Dendritic cell treated with granulocyte-macrophage colony-stimulating factor and Interleukin-4, amounts not matched to agents 40 ng/mL and 50 ng/mL, for 4 days (primary cell): ENCODE data around the gene CYP2S1.

Experiments
- H3K27ac Mint-ChIP-seq: one replicate; pipeline ENCODE4 v1.8.0; 2022; ENCODE audit warnings: mild to moderate bottlenecking, mixed read lengths
- H3K27me3 Mint-ChIP-seq: one replicate; pipeline ENCODE4 v1.8.0; 2022; ENCODE audit warnings: mild to moderate bottlenecking, mixed read lengths
- H3K36me3 Mint-ChIP-seq: one replicate; pipeline ENCODE4 v1.8.0; 2022; ENCODE audit warnings: low read depth, mixed read lengths
- H3K4me1 Mint-ChIP-seq: one replicate; pipeline ENCODE4 v1.8.0; 2022; ENCODE audit warnings: low read depth, mixed read lengths
- H3K4me3 Mint-ChIP-seq: one replicate; pipeline ENCODE4 v1.8.0; 2022; ENCODE audit warnings: mild to moderate bottlenecking, moderate library complexity, mixed read lengths
- H3K9me3 Mint-ChIP-seq: one replicate; pipeline ENCODE4 v1.8.0; 2022; ENCODE audit warnings: mixed read lengths
- intact Hi-C: fragments of 100-400 bp; cut with micrococcal nuclease; formaldehyde crosslinking; loops from one replicate; pipeline ENCODE4 v1.15.0; 2022

The CYP2S1 gene

DNA sequence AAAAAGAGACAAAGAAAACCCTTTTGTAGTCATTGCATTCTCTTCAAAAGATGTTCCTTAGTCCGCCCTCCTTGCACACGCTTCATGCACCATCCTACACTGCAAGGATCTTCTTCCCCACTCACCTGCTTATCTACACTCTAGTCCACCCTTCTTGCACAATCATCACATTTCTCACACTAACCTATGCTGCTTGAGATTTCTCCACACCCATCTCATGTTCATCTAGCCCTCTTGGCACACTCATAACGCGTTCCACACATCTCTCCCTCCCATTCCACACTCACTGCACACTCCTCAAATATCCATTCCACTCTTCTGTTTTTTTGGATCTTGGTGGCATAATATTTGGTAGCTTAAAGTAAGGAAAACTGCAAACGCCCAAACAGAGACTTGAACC is 48.8 kb downstream of the CYP2S1 start:
- Mint-ChIP-seq H3K36me3 (no peaks in the 10 kb centered on the region), H3K4me1 (peaks cover 17% of the 10 kb centered on the region), H3K27ac (no peak overlapping the region), H3K9me3 (no peaks in the 10 kb centered on the region), H3K4me3 (no peak overlapping the region), H3K27me3 (peaks cover 11% of the 10 kb centered on the region)
- intact Hi-C loops: no loop called here

DNA sequence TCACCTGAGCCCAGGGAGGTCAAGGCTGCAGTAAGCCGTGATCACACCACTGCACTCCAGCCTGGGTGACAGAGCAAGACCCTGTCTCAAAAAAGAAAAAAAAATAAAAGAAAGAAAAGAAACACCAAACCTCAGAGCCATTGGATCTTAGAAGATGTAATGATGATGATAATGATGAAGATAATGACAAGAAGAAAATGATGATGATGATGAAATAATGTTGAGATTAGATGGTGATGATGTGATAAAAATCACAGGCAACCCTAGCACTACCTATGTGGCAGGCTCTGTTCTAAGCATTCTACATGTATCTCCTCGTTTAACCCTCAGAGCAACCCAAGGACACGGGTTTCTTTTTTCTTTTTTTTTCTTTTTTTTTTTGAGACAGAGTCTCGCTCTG is 51.1 kb downstream of the CYP2S1 start:
- Mint-ChIP-seq H3K9me3 (no peaks in the 10 kb centered on the region), H3K27ac (no peak overlapping the region), H3K4me3 (no peak overlapping the region), H3K4me1 (peaks cover 10% of the 10 kb centered on the region), H3K36me3 (no peaks in the 10 kb centered on the region), H3K27me3 (peaks cover 5% of the 10 kb centered on the region)
- intact Hi-C loops: no loop called here

DNA sequence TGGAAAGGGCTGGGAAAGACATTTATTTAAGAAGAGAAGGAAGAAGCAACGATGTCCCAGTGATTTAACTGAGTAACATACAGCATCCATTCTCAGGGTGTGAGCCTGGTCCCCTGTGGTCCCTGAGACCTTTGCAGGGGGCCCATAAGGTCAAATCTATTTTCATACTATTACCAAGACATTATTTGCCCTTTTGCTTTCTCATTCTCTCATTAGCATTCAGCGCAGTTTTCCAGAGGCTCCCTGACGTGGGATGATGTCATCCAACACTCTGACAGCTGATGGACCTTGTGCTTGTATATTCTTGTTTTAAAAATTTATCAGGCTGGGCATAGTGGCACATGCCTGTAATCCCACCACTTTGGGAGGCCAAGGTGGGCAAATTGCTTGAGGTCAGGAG is 52.8 kb downstream of the CYP2S1 start:
- Mint-ChIP-seq H3K27me3 (peaks cover 2% of the 10 kb centered on the region), H3K36me3 (no peaks in the 10 kb centered on the region), H3K4me3 (no peak overlapping the region), H3K27ac (no peak overlapping the region), H3K4me1 (peaks cover 6% of the 10 kb centered on the region), H3K9me3 (no peaks in the 10 kb centered on the region)
- intact Hi-C loops: no loop called here

DNA sequence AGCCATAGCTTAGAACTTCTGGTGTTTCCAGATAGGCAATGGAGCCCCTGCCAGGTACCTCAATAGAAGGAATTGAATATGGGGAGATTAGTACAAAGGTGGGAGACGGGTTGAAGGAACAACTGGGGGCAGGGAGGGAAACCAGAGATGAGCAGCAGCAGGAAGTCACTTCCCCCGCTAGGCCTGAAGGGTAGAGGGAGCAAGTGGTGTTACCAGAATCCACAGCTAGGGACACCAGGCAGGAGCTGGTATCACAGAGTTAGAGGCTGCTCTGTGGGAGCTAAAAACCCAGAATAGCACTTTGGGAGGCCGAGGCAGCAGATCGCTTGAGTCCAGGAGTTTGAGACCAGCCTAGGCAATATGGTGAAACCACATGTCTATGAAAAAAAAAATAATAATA is 55.9 kb downstream of the CYP2S1 start:
- H3K36me3 Mint-ChIP-seq: no peaks in the 10 kb centered on the region
- H3K9me3 Mint-ChIP-seq: no peaks in the 10 kb centered on the region
- H3K4me3 Mint-ChIP-seq: no peak overlapping the region
- peaks cover 6% of the 10 kb centered on the region for H3K4me1 Mint-ChIP-seq
- H3K27me3 Mint-ChIP-seq: peaks cover 25% of the 10 kb centered on the region
- no peak overlapping the region for H3K27ac Mint-ChIP-seq
- intact Hi-C loops: no loop called here

DNA sequence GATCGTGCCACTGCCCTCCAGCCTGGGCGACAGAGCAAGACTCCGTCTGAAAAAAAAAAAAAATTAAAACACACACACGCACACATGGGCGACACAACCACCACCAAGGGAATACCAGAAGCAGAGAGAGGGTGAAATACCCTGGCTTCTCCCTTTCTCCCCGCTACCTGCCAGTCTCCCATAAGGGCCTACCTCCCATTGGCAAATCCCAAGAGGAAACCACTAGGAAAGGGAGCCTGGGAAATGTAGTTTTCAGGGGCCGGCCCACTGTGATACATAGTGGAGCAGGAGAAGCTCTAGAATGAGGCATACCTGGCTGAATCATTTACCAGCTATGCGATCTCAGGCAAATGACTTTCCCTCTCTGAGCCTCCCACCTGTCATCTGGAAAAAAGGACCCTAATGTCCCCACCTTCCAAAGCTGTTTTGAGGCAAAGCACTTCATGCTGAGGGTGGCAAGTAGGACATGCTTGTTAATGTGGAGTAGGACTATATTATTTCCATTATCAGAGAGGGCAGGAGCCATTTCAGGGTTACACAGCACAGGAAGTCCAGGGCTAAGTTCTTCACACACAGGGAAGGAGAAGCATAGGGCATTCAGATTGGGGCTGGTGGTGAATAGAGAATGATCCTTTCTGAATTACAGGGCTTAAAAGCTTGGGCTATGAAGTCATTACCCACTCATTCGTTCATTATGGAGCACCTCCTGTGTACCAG is 56.8 kb downstream of the CYP2S1 start:
- no peak overlapping the region for H3K27ac Mint-ChIP-seq
- peaks cover 6% of the 10 kb centered on the region for H3K4me1 Mint-ChIP-seq
- no peak overlapping the region for H3K4me3 Mint-ChIP-seq
- no peaks in the 10 kb centered on the region for H3K9me3 Mint-ChIP-seq
- H3K27me3 Mint-ChIP-seq: peaks cover 30% of the 10 kb centered on the region
- intact Hi-C loops: no loop called here
- no peaks in the 10 kb centered on the region for H3K36me3 Mint-ChIP-seq

DNA sequence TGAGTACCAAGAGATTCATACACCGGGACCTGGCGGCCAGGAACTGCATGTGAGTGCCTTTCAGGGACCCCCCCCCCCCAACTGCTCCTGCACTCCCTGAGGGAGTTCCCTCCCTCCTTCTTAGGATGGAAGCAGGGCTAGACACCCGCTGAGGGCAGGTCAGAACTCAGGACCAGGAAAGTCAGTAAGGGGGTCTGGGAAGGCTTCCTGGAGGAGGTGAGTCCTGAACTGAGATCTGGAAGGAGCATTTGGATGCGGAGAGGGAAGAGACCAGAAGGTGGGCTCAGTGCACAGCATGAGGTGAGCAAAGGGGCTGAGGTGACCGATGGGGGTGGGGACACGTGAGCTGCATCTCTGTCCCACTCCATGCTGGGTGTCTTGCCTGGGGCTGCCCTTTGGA is 60.6 kb downstream of the CYP2S1 start:
- Mint-ChIP-seq H3K36me3 (no peaks in the 10 kb centered on the region), H3K27ac (no peak overlapping the region), H3K4me1 (peaks cover 10% of the 10 kb centered on the region), H3K27me3 (peaks cover 46% of the 10 kb centered on the region), H3K9me3 (no peaks in the 10 kb centered on the region), H3K4me3 (no peak overlapping the region)
- intact Hi-C loops: no loop called here

DNA sequence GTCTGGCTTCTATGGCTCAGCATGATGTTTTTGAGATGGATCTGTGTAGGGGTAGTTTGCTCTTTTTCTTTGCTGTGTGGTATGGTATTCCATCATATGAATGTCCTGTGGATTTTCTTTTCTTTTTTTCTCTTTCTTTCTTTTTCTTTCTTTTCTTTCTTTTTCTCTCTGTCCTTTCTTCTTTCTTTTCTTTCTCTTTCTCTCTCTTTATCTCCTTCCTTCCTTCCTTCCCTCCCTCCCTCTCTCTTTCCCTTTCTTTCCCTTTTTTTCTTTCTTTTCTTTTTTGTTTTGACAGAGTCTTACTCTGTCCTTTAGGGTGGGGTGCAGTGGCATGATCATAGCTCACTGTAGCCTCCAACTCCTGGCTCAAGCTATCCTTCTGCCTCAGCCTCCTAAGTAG is 62.2 kb downstream of the CYP2S1 start:
- intact Hi-C loops: no loop called here
- H3K36me3 Mint-ChIP-seq: no peaks in the 10 kb centered on the region

More for the DNA sequence above, 62.2 kb downstream of the CYP2S1 start:
- Mint-ChIP-seq H3K27ac (peak overlapping the region; percentile 12), H3K4me1 (peaks cover 6% of the 10 kb centered on the region), H3K9me3 (no peaks in the 10 kb centered on the region), H3K4me3 (no peak overlapping the region), H3K27me3 (peaks cover 49% of the 10 kb centered on the region)
